Measurements from ENCODE around the gene EEIG1.
A peak's percentile ranks its signal among the peaks of the same experiment; 100 is the strongest.

The EEIG1 gene

GRCh38 chr9:127981559-127982121 is 851 bp upstream of the EEIG1 start:
- no peaks in the 10 kb centered on the region for H3K27me3 ChIP-seq (ENCODE audit: insufficient read depth, low read length, poor library complexity, severe bottlenecking)
- TF ChIP-seq, protein P1, sequence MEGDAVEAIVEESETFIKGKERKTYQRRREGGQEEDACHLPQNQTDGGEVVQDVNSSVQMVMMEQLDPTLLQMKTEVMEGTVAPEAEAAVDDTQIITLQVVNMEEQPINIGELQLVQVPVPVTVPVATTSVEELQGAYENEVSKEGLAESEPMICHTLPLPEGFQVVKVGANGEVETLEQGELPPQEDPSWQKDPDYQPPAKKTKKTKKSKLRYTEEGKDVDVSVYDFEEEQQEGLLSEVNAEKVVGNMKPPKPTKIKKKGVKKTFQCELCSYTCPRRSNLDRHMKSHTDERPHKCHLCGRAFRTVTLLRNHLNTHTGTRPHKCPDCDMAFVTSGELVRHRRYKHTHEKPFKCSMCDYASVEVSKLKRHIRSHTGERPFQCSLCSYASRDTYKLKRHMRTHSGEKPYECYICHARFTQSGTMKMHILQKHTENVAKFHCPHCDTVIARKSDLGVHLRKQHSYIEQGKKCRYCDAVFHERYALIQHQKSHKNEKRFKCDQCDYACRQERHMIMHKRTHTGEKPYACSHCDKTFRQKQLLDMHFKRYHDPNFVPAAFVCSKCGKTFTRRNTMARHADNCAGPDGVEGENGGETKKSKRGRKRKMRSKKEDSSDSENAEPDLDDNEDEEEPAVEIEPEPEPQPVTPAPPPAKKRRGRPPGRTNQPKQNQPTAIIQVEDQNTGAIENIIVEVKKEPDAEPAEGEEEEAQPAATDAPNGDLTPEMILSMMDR (conservative IDR thresholded peaks at IDR 0.05; ENCODE audit: low read length), result no peak
- no peak for TF ChIP-seq EZH2phosphoT487 (IDR thresholded peaks at IDR 0.05; ENCODE audit: borderline replicate concordance)
- peak overlapping the region; percentile 78 for H3K4me3 ChIP-seq (ENCODE audit: low read length, poor library complexity, severe bottlenecking)
- peak overlapping the region; percentile 87; the same call in 1 of the 2 replicates for H2AFZ ChIP-seq (ENCODE audit: low read length)
- H3K4me1 ChIP-seq (ENCODE audit: insufficient read depth, low read length, poor library complexity, severe bottlenecking), result peaks cover 48% of the 10 kb centered on the region
- no peaks in the 10 kb centered on the region for H3K36me3 ChIP-seq (ENCODE audit: insufficient read depth, low read length)
- no peaks in the 10 kb centered on the region for H3F3A ChIP-seq (ENCODE audit: low read depth)
- H3K79me2 ChIP-seq (ENCODE audit: insufficient read depth, low read length), result peaks cover 42% of the 10 kb centered on the region
- H3K9ac ChIP-seq (ENCODE audit: low read depth, low read length, poor library complexity, severe bottlenecking), result peak overlapping the region; percentile 77
- H3K9me2 ChIP-seq (replicated peaks; ENCODE audit: low read depth, low read length), result no peaks in the 10 kb centered on the region
- peaks cover 35% of the 10 kb centered on the region for H4K20me1 ChIP-seq (ENCODE audit: insufficient read depth, low read length, poor library complexity, severe bottlenecking)
- H3K4me2 ChIP-seq (ENCODE audit: low read depth, low read length, poor library complexity, severe bottlenecking), result peak overlapping the region; percentile 89
- H3K9me3 ChIP-seq (ENCODE audit: insufficient read depth, low read depth, low read length), result no peaks in the 10 kb centered on the region

DNA sequence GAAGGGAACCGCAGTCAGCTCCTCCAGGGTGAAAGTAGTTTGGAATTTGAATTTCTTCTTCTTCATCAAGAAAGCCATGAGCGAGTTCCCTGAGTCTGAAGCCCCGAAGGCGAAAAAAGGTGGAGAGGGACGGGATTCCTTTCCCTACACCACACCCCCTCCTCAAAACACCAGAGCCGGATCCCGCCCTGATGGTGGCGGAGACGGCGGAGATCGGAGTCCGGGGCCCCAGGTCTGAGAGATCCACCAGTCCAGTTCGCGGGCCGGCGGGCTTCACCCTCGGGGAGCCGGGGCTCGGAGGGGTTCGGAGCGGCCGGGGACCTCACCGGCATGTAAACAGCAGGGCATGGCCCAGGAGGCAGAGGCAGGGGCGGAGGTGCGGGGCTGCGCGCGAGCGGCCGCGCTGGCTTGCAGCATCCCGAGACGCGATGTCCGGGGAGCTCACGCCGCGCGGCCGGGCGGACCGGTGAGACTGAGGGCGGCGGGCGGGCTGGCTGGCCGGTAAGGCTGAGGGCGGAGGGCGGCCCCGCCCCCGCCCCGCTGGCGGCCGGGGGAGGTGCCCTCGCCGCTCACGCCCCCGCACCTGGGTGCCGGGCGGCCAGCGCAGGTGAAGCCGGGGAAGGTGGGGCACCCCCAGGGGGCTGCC is 606 bp downstream of the EEIG1 start:
- peak overlapping the region; percentile 91 for H3K4me3 ChIP-seq (ENCODE audit: low read length, poor library complexity, severe bottlenecking)
- peak overlapping the region; percentile 80 for H3K4me2 ChIP-seq (ENCODE audit: low read depth, low read length, poor library complexity, severe bottlenecking)
- H3F3A ChIP-seq (ENCODE audit: low read depth), result no peaks in the 10 kb centered on the region
- peaks cover 57% of the 10 kb centered on the region for H3K79me2 ChIP-seq (ENCODE audit: insufficient read depth, low read length)
- H3K9me3 ChIP-seq (ENCODE audit: insufficient read depth, low read depth, low read length), result no peaks in the 10 kb centered on the region
- TF ChIP-seq, protein P1 (conservative IDR thresholded peaks at IDR 0.05; ENCODE audit: low read length), result no peak
- TF ChIP-seq EZH2phosphoT487 (IDR thresholded peaks at IDR 0.05; ENCODE audit: borderline replicate concordance), result no peak
- H3K36me3 ChIP-seq (ENCODE audit: insufficient read depth, low read length), result no peaks in the 10 kb centered on the region
- H3K9ac ChIP-seq (ENCODE audit: low read depth, low read length, poor library complexity, severe bottlenecking), result peak overlapping the region; percentile 80
- peaks cover 63% of the 10 kb centered on the region for H3K4me1 ChIP-seq (ENCODE audit: insufficient read depth, low read length, poor library complexity, severe bottlenecking)
- H4K20me1 ChIP-seq (ENCODE audit: insufficient read depth, low read length, poor library complexity, severe bottlenecking), result peaks cover 47% of the 10 kb centered on the region
- H3K9me2 ChIP-seq (replicated peaks; ENCODE audit: low read depth, low read length), result no peaks in the 10 kb centered on the region
- no peaks in the 10 kb centered on the region for H3K27me3 ChIP-seq (ENCODE audit: insufficient read depth, low read length, poor library complexity, severe bottlenecking)
- H2AFZ ChIP-seq (ENCODE audit: low read length), result no peak overlapping the region

GRCh38 chr9:127979333-127980059 is 1.3 kb downstream of the EEIG1 start:
- peaks cover 70% of the 10 kb centered on the region for H3K4me1 ChIP-seq (ENCODE audit: insufficient read depth, low read length, poor library complexity, severe bottlenecking)
- no peaks in the 10 kb centered on the region for H3K27me3 ChIP-seq (ENCODE audit: insufficient read depth, low read length, poor library complexity, severe bottlenecking)
- TF ChIP-seq EZH2phosphoT487 (IDR thresholded peaks at IDR 0.05; ENCODE audit: borderline replicate concordance), result no peak
- TF ChIP-seq, protein P1 (conservative IDR thresholded peaks at IDR 0.05; ENCODE audit: low read length), result no peak
- peak overlapping the region; percentile 80 for H3K9ac ChIP-seq (ENCODE audit: low read depth, low read length, poor library complexity, severe bottlenecking)
- peak overlapping the region; percentile 91 for H3K4me3 ChIP-seq (ENCODE audit: low read length, poor library complexity, severe bottlenecking)
- H2AFZ ChIP-seq (ENCODE audit: low read length), result no peak overlapping the region
- H3F3A ChIP-seq (ENCODE audit: low read depth), result no peaks in the 10 kb centered on the region
- H3K9me2 ChIP-seq (replicated peaks; ENCODE audit: low read depth, low read length), result no peaks in the 10 kb centered on the region
- peak overlapping the region; percentile 80 for H3K4me2 ChIP-seq (ENCODE audit: low read depth, low read length, poor library complexity, severe bottlenecking)
- peaks cover 64% of the 10 kb centered on the region for H3K79me2 ChIP-seq (ENCODE audit: insufficient read depth, low read length)
- no peaks in the 10 kb centered on the region for H3K9me3 ChIP-seq (ENCODE audit: insufficient read depth, low read depth, low read length)
- peaks cover 49% of the 10 kb centered on the region for H4K20me1 ChIP-seq (ENCODE audit: insufficient read depth, low read length, poor library complexity, severe bottlenecking)
- H3K36me3 ChIP-seq (ENCODE audit: insufficient read depth, low read length), result no peaks in the 10 kb centered on the region
